MM.1S (cell line): ENCODE results near the gene PRF1.

Experiments used
- CTCF ChIP-seq: fragments of 300-600 bp; sonication (generic); IDR thresholded peaks from 2 replicates; pipeline ENCODE4 v1.5.1; 2016; ENCODE audit warnings: antibody characterized with exemption, low read length, mixed read lengths
- EZH2 ChIP-seq: fragments of 300-600 bp; sonication (generic); optimal IDR thresholded peaks from 2 replicates; pipeline ENCODE3; 2017; ENCODE audit warnings: low read depth, mild to moderate bottlenecking, antibody characterized with exemption, low read length, mixed read lengths
- EZH2phosphoT487 ChIP-seq: fragments of 300-600 bp; sonication (generic); IDR thresholded peaks from 2 replicates; pipeline ENCODE4 v1.6.1; 2018; ENCODE audit warnings: antibody characterized with exemption, low read length

GRCh38 chr10:70650718-70651117 is 48.2 kb upstream of the PRF1 start:
- no peak for TF ChIP-seq CTCF
- no peak for TF ChIP-seq EZH2
- no peak for TF ChIP-seq EZH2phosphoT487
